DND-41 (cell line): ENCODE results near the gene LRRC58.

Experiments
- EZH2 ChIP-seq: IDR thresholded peaks from 3 replicates; pipeline ENCODE4 v1.6.1; 2012; ENCODE audit warnings: borderline replicate concordance, low read depth, mild to moderate bottlenecking, moderate library complexity, low read length, inconsistent platforms; ENCODE audit not compliant: severe bottlenecking
- TF ChIP-seq, protein P1 (sequence below): IDR thresholded peaks from 2 replicates; pipeline ENCODE4 v1.5.1; 2012; ENCODE audit warnings: borderline replicate concordance, low read length, moderate library complexity, mild to moderate bottlenecking; ENCODE audit not compliant: poor library complexity, severe bottlenecking; ENCODE audit errors: extremely low read depth

DNA sequence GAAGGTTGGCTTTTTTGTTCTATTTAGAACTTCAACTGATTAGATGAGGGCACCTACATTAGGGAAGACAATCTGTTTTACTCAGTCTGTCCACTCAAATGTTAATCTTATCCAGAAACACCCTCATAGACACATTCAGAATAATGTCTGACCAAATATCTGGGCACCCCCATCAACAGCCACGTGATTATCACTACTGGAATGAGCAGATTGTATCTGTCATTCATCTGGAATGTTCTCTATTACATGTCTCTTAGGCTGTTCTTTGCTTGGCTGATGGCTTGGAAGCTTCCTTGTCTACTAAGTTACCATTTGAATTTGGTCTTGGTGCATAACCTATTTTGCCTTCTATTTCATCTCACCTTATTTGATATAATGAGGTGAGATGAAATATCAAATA lies 15.7 kb upstream of the LRRC58 start:
- no peak for TF ChIP-seq EZH2
- TF ChIP-seq, protein P1, sequence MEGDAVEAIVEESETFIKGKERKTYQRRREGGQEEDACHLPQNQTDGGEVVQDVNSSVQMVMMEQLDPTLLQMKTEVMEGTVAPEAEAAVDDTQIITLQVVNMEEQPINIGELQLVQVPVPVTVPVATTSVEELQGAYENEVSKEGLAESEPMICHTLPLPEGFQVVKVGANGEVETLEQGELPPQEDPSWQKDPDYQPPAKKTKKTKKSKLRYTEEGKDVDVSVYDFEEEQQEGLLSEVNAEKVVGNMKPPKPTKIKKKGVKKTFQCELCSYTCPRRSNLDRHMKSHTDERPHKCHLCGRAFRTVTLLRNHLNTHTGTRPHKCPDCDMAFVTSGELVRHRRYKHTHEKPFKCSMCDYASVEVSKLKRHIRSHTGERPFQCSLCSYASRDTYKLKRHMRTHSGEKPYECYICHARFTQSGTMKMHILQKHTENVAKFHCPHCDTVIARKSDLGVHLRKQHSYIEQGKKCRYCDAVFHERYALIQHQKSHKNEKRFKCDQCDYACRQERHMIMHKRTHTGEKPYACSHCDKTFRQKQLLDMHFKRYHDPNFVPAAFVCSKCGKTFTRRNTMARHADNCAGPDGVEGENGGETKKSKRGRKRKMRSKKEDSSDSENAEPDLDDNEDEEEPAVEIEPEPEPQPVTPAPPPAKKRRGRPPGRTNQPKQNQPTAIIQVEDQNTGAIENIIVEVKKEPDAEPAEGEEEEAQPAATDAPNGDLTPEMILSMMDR, result no peak
